Measurements from ENCODE around the gene SLC5A12. TPM values are rescaled to one million over a fixed set of nuclear protein-coding genes. Genes with fewer than 3 reads are reported as not detected.

Gene SLC5A12
- total and polyA plus RNA-seq, 10 of the 15 experiments (the other 5 are each of a cell fraction or from before 2014, with no cell fraction given) = 0.06 to 0.15 TPM; not detected in 8

DNA sequence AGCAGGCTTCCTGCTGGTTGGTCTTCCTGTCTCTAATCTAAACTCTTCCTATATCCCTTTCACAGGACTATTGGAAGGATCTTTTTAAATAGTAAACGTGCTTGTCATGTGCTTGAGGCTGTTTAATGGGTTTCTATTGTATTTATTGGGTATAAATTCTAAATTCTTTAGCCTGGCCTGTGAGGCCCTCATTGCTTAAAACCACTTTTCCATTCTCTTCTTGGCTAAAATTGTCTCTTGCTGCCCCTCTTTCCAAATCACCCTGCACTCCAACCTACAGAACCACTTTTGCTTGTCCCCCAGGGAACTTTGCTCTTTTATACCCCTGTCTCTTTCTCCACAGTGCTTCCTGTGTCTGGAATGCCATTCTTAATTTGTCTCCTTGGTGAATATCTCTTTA, 103.4 kb downstream of the SLC5A12 start:
- no peak overlapping the region for H3K4me3 ChIP-seq
- BruUV-seq (replicated peaks) = no TSS peak
- WGBS (ENCODE audit: insufficient coverage, insufficient replicate concordance, low lambda C conversion rate, missing lambda C conversion rate) = 0% methylated on average over 1 of the region's 1 CpG
- no peak overlapping the region for H3K9ac ChIP-seq (ENCODE audit: control insufficient read depth, insufficient read depth, low read length)
- H3K36me3 ChIP-seq (ENCODE audit: control insufficient read depth in 2 of 2, insufficient read depth in 2 of 2, low read length in 1 of 2) = no peaks in the 10 kb centered on the region
- POLR2A ChIA-PET = no interaction called here
- CTCF ChIA-PET = interaction anchor here (0.9 to 2.4 kb wide), 3 partner anchors 11 to 30 kb away, joined by 3 to 9 read pairs (median 3); no protein-coding TSS in a partner anchor
- no peak overlapping the region for H3K27ac ChIP-seq (ENCODE audit: control insufficient read depth, insufficient read depth)
- intact Hi-C loops (cut with micrococcal nuclease; ENCODE audit: unreplicated experiment) = no loop called here
- H4K20me1 ChIP-seq (ENCODE audit: control insufficient read depth, insufficient read depth) = no peaks in the 10 kb centered on the region
- H3K27me3 ChIP-seq (replicated peaks in 1 of 2; ENCODE audit: control insufficient read depth in 2 of 2, insufficient read depth in 2 of 2, low read length in 1 of 2) = no peaks in the 10 kb centered on the region
- no peak for ATAC-seq
- FAIRE-seq = no peak
- no peaks in the 10 kb centered on the region; the same call in 2 of the 3 replicates for H3K9me3 ChIP-seq (replicated peaks; ENCODE audit: control insufficient read depth, insufficient read depth, low read length)
- no peak overlapping the region for H3K4me2 ChIP-seq (ENCODE audit: control insufficient read depth, insufficient read depth)
- H2AFZ ChIP-seq (ENCODE audit: control insufficient read depth, low read depth, low read length) = no peak overlapping the region
- no peaks in the 10 kb centered on the region for H3K79me2 ChIP-seq (ENCODE audit: control insufficient read depth, insufficient read depth, low read length)
- H3K4me1 ChIP-seq (ENCODE audit: control insufficient read depth, insufficient read depth, low read length) = no peaks in the 10 kb centered on the region
- TF ChIP-seq, protein P1, sequence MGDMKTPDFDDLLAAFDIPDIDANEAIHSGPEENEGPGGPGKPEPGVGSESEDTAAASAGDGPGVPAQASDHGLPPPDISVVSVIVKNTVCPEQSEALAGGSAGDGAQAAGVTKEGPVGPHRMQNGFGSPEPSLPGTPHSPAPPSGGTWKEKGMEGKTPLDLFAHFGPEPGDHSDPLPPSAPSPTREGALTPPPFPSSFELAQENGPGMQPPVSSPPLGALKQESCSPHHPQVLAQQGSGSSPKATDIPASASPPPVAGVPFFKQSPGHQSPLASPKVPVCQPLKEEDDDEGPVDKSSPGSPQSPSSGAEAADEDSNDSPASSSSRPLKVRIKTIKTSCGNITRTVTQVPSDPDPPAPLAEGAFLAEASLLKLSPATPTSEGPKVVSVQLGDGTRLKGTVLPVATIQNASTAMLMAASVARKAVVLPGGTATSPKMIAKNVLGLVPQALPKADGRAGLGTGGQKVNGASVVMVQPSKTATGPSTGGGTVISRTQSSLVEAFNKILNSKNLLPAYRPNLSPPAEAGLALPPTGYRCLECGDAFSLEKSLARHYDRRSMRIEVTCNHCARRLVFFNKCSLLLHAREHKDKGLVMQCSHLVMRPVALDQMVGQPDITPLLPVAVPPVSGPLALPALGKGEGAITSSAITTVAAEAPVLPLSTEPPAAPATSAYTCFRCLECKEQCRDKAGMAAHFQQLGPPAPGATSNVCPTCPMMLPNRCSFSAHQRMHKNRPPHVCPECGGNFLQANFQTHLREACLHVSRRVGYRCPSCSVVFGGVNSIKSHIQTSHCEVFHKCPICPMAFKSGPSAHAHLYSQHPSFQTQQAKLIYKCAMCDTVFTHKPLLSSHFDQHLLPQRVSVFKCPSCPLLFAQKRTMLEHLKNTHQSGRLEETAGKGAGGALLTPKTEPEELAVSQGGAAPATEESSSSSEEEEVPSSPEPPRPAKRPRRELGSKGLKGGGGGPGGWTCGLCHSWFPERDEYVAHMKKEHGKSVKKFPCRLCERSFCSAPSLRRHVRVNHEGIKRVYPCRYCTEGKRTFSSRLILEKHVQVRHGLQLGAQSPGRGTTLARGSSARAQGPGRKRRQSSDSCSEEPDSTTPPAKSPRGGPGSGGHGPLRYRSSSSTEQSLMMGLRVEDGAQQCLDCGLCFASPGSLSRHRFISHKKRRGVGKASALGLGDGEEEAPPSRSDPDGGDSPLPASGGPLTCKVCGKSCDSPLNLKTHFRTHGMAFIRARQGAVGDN (IDR thresholded peaks at IDR 0.05) = no peak
- TF ChIP-seq ZZZ3 (IDR thresholded peaks at IDR 0.05; ENCODE audit: control insufficient read depth, insufficient read length, low read depth) (no peak), CHD1 (IDR thresholded peaks at IDR 0.05; ENCODE audit: low read depth, low read length) (no peak), MTA2 (IDR thresholded peaks at IDR 0.05; ENCODE audit: low read depth) (no peak), EZH2 (IDR thresholded peaks at IDR 0.05; ENCODE audit: borderline replicate concordance, control insufficient read depth, low read depth, low read length) (no peak), TCF3 (IDR thresholded peaks at IDR 0.05; ENCODE audit: borderline replicate concordance, insufficient read depth, low read depth, low read length) (no peak), SPI1 (IDR thresholded peaks at IDR 0.05; ENCODE audit: borderline replicate concordance, insufficient read depth, low read depth, low read length) (no peak)
- TF ChIP-seq, protein P2, sequence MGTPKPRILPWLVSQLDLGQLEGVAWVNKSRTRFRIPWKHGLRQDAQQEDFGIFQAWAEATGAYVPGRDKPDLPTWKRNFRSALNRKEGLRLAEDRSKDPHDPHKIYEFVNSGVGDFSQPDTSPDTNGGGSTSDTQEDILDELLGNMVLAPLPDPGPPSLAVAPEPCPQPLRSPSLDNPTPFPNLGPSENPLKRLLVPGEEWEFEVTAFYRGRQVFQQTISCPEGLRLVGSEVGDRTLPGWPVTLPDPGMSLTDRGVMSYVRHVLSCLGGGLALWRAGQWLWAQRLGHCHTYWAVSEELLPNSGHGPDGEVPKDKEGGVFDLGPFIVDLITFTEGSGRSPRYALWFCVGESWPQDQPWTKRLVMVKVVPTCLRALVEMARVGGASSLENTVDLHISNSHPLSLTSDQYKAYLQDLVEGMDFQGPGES (IDR thresholded peaks at IDR 0.05) = no peak
- SMC1A ChIA-PET (ENCODE audit: uncharacterized antibody, unreplicated experiment) = interaction anchor here (1.4 to 3.7 kb wide), 4 partner anchors 8 to 58 kb away, joined by 3 to 12 read pairs (median 3); no protein-coding TSS in a partner anchor
- DNase-seq (ENCODE audit: low read depth, low spot score) = no peak
- RAD21 ChIA-PET (ENCODE audit: unreplicated experiment) = no interaction called here
- in situ Hi-C loops (cut with MboI) = no loop called here

Other genes with a start within 250 kb of the SLC5A12 start
- 0.05 TPM in 1 of 2 replicates, not detected in the other for gene MUC15, start 149.8 kb downstream of the SLC5A12 start, total RNA-seq (2014; rRNA removed)
- gene MUC15, start 149.8 kb downstream of the SLC5A12 start, total RNA-seq (2014; rRNA removed; fragmentation: Illumina TruSeq; extraction: Trizol) = 0.05 TPM in 1 of 2 replicates, not detected in the other
- gene MUC15, start 149.8 kb downstream of the SLC5A12 start, total RNA-seq (2021) = 0.15 TPM in 1 of 2 replicates, not detected in the other
- 0.86 and 1.4 TPM in 2 replicates for gene MUC15, start 149.8 kb downstream of the SLC5A12 start, polyA plus RNA-seq (2011; rRNA removed)
- 0.03 TPM in 1 of 2 replicates, not detected in the other for gene MUC15, start 149.8 kb downstream of the SLC5A12 start, polyA plus RNA-seq (2014; fragmentation: Illumina TruSeq; extraction: Trizol)
- gene MUC15, start 149.8 kb downstream of the SLC5A12 start, polyA plus RNA-seq (2014; fragmentation: Nextera tagmentation; extraction: Ambion mirVana) = not detected
- gene MUC15, start 149.8 kb downstream of the SLC5A12 start, polyA plus RNA-seq (2014; rRNA removed) = 0.03 TPM in 1 of 2 replicates, not detected in the other
- not detected for gene MUC15, start 149.8 kb downstream of the SLC5A12 start, polyA plus RNA-seq (2016; fragmentation: Nextera tagmentation; extraction: Ambion mirVana)

All from GM12878 (cell line).